Endothelial cell (in vitro differentiated cells): ENCODE results near the gene SORBS1. TPM values are rescaled to one million over a fixed set of nuclear protein-coding genes. Genes with fewer than 3 reads are reported as not detected.

Source experiments
- DNase-seq: peaks from one replicate; pipeline ENCODE4 v3.0.0; 2021; ENCODE audit warnings: low spot score
- H3K27ac Mint-ChIP-seq: one replicate; pipeline ENCODE4 v1.8.0; 2021; ENCODE audit warnings: mixed read lengths, inconsistent platforms; ENCODE audit not compliant: unreplicated experiment
- H3K27me3 Mint-ChIP-seq: one replicate; pipeline ENCODE4 v1.8.0; 2021; ENCODE audit warnings: mild to moderate bottlenecking, moderate library complexity, mixed read lengths, inconsistent platforms; ENCODE audit not compliant: unreplicated experiment
- H3K36me3 Mint-ChIP-seq: one replicate; pipeline ENCODE4 v1.8.0; 2021; ENCODE audit warnings: mild to moderate bottlenecking, low read depth, mixed read lengths, inconsistent platforms; ENCODE audit not compliant: unreplicated experiment
- H3K4me1 Mint-ChIP-seq: one replicate; pipeline ENCODE4 v1.8.0; 2021; ENCODE audit warnings: mild to moderate bottlenecking, mixed read lengths, inconsistent platforms; ENCODE audit not compliant: unreplicated experiment
- H3K4me3 Mint-ChIP-seq: one replicate; pipeline ENCODE4 v1.8.0; 2021; ENCODE audit warnings: mild to moderate bottlenecking, mixed read lengths, inconsistent platforms; ENCODE audit not compliant: unreplicated experiment
- H3K9me3 Mint-ChIP-seq: one replicate; pipeline ENCODE4 v1.8.0; 2021; ENCODE audit warnings: mixed read lengths, inconsistent platforms; ENCODE audit not compliant: unreplicated experiment
- total RNA-seq: library from RNA; stranded (reverse); fragmentation: NEBNext Ultra II Directional; extraction: Animal tissue kit (Norgen Biotek cat#: 25700); gene quantifications from one replicate; pipeline ENCODE4 v1.2.1, GENCODE V29; 2021; ENCODE audit not compliant: unreplicated experiment
- TF ChIP-seq, protein P1 (sequence below): fragments of 200-600 bp; sonication (generic); IDR thresholded peaks from one replicate; pipeline ENCODE4 v1.5.0; 2021; ENCODE audit warnings: antibody characterized with exemption; ENCODE audit not compliant: unreplicated experiment

SORBS1 gene
- total RNA-seq, 1 donor from 2014 or later, result 103 TPM

GRCh38 chr10:95478185-95478584, 83.0 kb downstream of the SORBS1 start:
- peaks cover 75% of the 10 kb centered on the region for H3K4me1 Mint-ChIP-seq
- DNase-seq, result no peak
- peak overlapping the region; percentile 53 for H3K27ac Mint-ChIP-seq
- H3K4me3 Mint-ChIP-seq, result no peak overlapping the region
- H3K27me3 Mint-ChIP-seq, result peaks cover 8% of the 10 kb centered on the region
- peaks cover 26% of the 10 kb centered on the region for H3K36me3 Mint-ChIP-seq
- TF ChIP-seq, protein P1, sequence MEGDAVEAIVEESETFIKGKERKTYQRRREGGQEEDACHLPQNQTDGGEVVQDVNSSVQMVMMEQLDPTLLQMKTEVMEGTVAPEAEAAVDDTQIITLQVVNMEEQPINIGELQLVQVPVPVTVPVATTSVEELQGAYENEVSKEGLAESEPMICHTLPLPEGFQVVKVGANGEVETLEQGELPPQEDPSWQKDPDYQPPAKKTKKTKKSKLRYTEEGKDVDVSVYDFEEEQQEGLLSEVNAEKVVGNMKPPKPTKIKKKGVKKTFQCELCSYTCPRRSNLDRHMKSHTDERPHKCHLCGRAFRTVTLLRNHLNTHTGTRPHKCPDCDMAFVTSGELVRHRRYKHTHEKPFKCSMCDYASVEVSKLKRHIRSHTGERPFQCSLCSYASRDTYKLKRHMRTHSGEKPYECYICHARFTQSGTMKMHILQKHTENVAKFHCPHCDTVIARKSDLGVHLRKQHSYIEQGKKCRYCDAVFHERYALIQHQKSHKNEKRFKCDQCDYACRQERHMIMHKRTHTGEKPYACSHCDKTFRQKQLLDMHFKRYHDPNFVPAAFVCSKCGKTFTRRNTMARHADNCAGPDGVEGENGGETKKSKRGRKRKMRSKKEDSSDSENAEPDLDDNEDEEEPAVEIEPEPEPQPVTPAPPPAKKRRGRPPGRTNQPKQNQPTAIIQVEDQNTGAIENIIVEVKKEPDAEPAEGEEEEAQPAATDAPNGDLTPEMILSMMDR, result no peak
- no peaks in the 10 kb centered on the region for H3K9me3 Mint-ChIP-seq

DNA sequence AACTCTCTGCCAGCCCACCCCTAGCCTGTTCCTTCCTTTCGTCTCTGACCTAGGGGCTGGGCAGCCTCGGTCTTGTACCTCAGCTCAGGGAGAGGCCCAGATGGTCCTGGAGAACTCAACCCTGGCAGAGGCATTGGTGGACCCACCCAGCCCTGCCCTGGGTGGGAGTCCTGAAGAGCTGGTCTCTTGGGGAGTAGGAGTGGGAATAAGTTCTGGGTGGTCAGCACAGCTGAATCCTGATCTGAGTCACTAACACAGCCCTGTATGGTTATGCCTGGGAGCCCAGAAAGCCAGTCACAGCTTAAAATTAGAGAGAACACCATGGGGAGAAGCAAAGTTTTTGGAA, 84.0 kb downstream of the SORBS1 start:
- no peak for DNase-seq
- Mint-ChIP-seq H3K27ac (peak overlapping the region; percentile 53), H3K4me3 (no peak overlapping the region)

GRCh38 chr10:95476469-95477174, 84.5 kb downstream of the SORBS1 start:
- DNase-seq, result no peak
- Mint-ChIP-seq H3K4me1 (peaks cover 76% of the 10 kb centered on the region), H3K27me3 (peaks cover 8% of the 10 kb centered on the region), H3K4me3 (no peak overlapping the region), H3K9me3 (no peaks in the 10 kb centered on the region), H3K27ac (no peak overlapping the region), H3K36me3 (peaks cover 20% of the 10 kb centered on the region)
- TF ChIP-seq, protein P1, result no peak

More for the DNA sequence above, 84.0 kb downstream of the SORBS1 start:
- Mint-ChIP-seq H3K36me3 (peaks cover 22% of the 10 kb centered on the region), H3K4me1 (peaks cover 76% of the 10 kb centered on the region), H3K27me3 (peaks cover 8% of the 10 kb centered on the region), H3K9me3 (no peaks in the 10 kb centered on the region)
- TF ChIP-seq, protein P1, result no peak

DNA sequence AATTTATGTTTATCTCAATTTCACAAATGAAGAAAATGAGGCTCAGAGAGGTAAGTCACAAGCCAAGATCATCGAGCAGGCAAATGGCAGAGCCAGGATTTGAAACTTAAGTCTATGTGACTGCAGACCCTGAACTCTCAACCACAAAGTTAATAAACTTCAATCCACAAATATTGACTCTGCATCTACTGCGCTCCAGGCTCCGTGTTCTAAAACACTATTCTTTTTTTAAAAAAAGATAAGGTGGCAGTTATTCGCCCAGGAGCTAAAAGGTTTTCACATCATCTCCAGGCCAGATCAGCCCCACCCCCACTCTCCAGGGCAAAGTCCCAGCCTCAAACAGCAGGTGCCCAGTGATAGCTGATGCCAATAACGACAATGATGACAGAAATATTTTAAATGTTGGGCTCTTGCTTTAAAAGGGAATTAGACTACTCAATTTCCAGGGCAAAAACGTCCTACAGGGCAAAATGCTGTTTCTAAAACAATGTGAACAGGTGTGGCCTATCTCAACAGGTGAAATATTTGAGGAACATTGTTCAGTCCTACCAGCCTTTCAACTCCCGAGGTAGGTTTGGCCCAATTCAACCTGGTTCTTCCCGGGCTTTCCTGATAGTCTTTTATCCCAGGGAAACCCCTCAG, 85.2 kb downstream of the SORBS1 start:
- Mint-ChIP-seq H3K27ac (no peak overlapping the region), H3K27me3 (peaks cover 4% of the 10 kb centered on the region), H3K36me3 (peaks cover 14% of the 10 kb centered on the region), H3K4me1 (peaks cover 76% of the 10 kb centered on the region), H3K9me3 (no peaks in the 10 kb centered on the region), H3K4me3 (no peak overlapping the region)
- DNase-seq, result no peak
- TF ChIP-seq, protein P1, result no peak

GRCh38 chr10:95475003-95475383, 86.2 kb downstream of the SORBS1 start:
- DNase-seq, result no peak
- TF ChIP-seq, protein P1, result no peak
- peaks cover 4% of the 10 kb centered on the region for H3K27me3 Mint-ChIP-seq
- peak overlapping the region; percentile 37 for H3K27ac Mint-ChIP-seq
- H3K4me3 Mint-ChIP-seq, result no peak overlapping the region
- no peaks in the 10 kb centered on the region for H3K9me3 Mint-ChIP-seq
- H3K4me1 Mint-ChIP-seq, result peaks cover 74% of the 10 kb centered on the region
- peaks cover 13% of the 10 kb centered on the region for H3K36me3 Mint-ChIP-seq
